CD14-positive monocyte (primary cell): ENCODE measurements around the gene MYBPC2. TPM values are rescaled to one million over a fixed set of nuclear protein-coding genes. Genes with fewer than 3 reads are reported as not detected.

Experiments used
- DNase-seq, 3 donors: peaks; one replicate each; pipeline ENCODE4 v3.0.0-alpha.2; 2011 to 2022
- H2AFZ ChIP-seq: 2 replicates; pipeline ENCODE4 v1.6.0; 2012; ENCODE audit warnings: mild to moderate bottlenecking, low read depth, low read length, inconsistent platforms; ENCODE audit not compliant: insufficient read depth, poor library complexity, severe bottlenecking
- H3K27ac ChIP-seq, 2 donors: 1 replicate in 1 of 2; 2 replicates in 1 of 2; pipeline ENCODE4 v1.5.1; 2012 to 2013; ENCODE audit warnings: low read length in 2 of 2, control low read depth in 1 of 2, inconsistent platforms in 1 of 2, low read depth in 1 of 2, mild to moderate bottlenecking in 1 of 2
- H3K27me3 ChIP-seq, 2 donors: one replicate each; pipeline versions ENCODE4 v1.6.0 to v1.6.1; 2011 to 2013; ENCODE audit warnings: low read length in 2 of 2; ENCODE audit not compliant: control insufficient read depth in 2 of 2, insufficient read depth in 2 of 2
- H3K36me3 ChIP-seq, 2 donors: replicated peaks in 1 of 2; 1 replicate in 1 of 2; 2 replicates in 1 of 2; pipeline versions ENCODE4 v1.5.1 to v1.6.1; 2012 to 2013; ENCODE audit warnings: low read length in 2 of 2, control low read depth in 1 of 2, inconsistent platforms in 1 of 2, mild to moderate bottlenecking in 1 of 2; ENCODE audit not compliant: insufficient read depth in 2 of 2, control insufficient read depth in 1 of 2
- H3K4me1 ChIP-seq, 2 donors: 1 replicate in 1 of 2; 2 replicates in 1 of 2; pipeline versions ENCODE4 v1.5.1 to v1.6.1; 2012 to 2013; ENCODE audit warnings: low read length in 2 of 2, control low read depth in 1 of 2, inconsistent platforms in 1 of 2, mild to moderate bottlenecking in 1 of 2, moderate library complexity in 1 of 2; ENCODE audit not compliant: insufficient read depth in 2 of 2, control insufficient read depth in 1 of 2
- H3K4me2 ChIP-seq: replicated peaks from 2 replicates; pipeline ENCODE3; 2012; ENCODE audit warnings: low read length, moderate library complexity, mild to moderate bottlenecking; ENCODE audit not compliant: poor library complexity, severe bottlenecking; ENCODE audit errors: extremely low read depth
- H3K4me3 ChIP-seq, 3 experiments: fragments of 200-600 bp in 1 of 3; sonication (generic) in 1 of 3; replicated peaks in 1 of 3; 1 replicate in 2 of 3; 2 replicates in 1 of 3; pipeline ENCODE4 v1.5.1; 2011 to 2013; ENCODE audit warnings: low read length in 3 of 3, mild to moderate bottlenecking in 3 of 3, control low read depth in 2 of 3, low read depth in 2 of 3, inconsistent platforms in 1 of 3, moderate library complexity in 1 of 3
- H3K79me2 ChIP-seq: 2 replicates; pipeline ENCODE4 v1.6.0; 2012; ENCODE audit warnings: mild to moderate bottlenecking, control low read depth, inconsistent platforms, low read length, moderate library complexity; ENCODE audit not compliant: insufficient read depth
- H3K9ac ChIP-seq: 2 replicates; pipeline ENCODE4 v1.6.0; 2017; ENCODE audit warnings: low read length, mild to moderate bottlenecking; ENCODE audit not compliant: insufficient read depth, poor library complexity, severe bottlenecking
- H3K9me3 ChIP-seq, 2 donors: replicated peaks in 1 of 2; 1 replicate in 1 of 2; 2 replicates in 1 of 2; pipeline versions ENCODE4 v1.5.1 to v1.6.1; 2012 to 2013; ENCODE audit warnings: low read length in 2 of 2, control low read depth in 1 of 2; ENCODE audit not compliant: control insufficient read depth in 1 of 2, insufficient read depth in 1 of 2
- H4K20me1 ChIP-seq: 2 replicates; pipeline ENCODE4 v1.6.0; 2012; ENCODE audit warnings: mild to moderate bottlenecking, low read length, control low read depth, moderate library complexity; ENCODE audit not compliant: insufficient read depth
- H3K27ac Mint-ChIP-seq, 7 donors: one replicate each; pipeline ENCODE4 v1.8.0; 2020; ENCODE audit warnings: mild to moderate bottlenecking in 7 of 7, mixed read lengths in 7 of 7, moderate library complexity in 6 of 7, inconsistent platforms in 2 of 7
- H3K27me3 Mint-ChIP-seq, 3 donors: one replicate each; pipeline ENCODE4 v1.8.0; 2021 to 2022; ENCODE audit warnings: low read depth in 3 of 3, mild to moderate bottlenecking in 3 of 3, mixed read lengths in 3 of 3, moderate library complexity in 3 of 3, inconsistent platforms in 1 of 3
- H3K36me3 Mint-ChIP-seq, 2 donors: one replicate each; pipeline ENCODE4 v1.8.0; 2020; ENCODE audit warnings: mixed read lengths in 2 of 2, inconsistent platforms in 1 of 2, mild to moderate bottlenecking in 1 of 2
- H3K4me1 Mint-ChIP-seq: one replicate; pipeline ENCODE4 v1.8.0; 2020; ENCODE audit warnings: mild to moderate bottlenecking, mixed read lengths
- H3K4me3 Mint-ChIP-seq, 2 donors: one replicate each; pipeline ENCODE4 v1.8.0; 2020; ENCODE audit warnings: mild to moderate bottlenecking in 2 of 2, mixed read lengths in 2 of 2, moderate library complexity in 1 of 2
- H3K9me3 Mint-ChIP-seq, 7 donors: one replicate each; pipeline ENCODE4 v1.8.0; 2020 to 2022; ENCODE audit warnings: mixed read lengths in 7 of 7, mild to moderate bottlenecking in 6 of 7, moderate library complexity in 6 of 7, inconsistent platforms in 2 of 7
- WGBS: methylation state at CpG from one replicate; pipeline ENCODE4 v1.1.5; 2013; ENCODE audit warnings: missing lambda C conversion rate; ENCODE audit not compliant: insufficient coverage; 5-methylcytosine and 5-hydroxymethylcytosine counted together
- intact Hi-C, 2 donors: fragments of 100-400 bp; cut with micrococcal nuclease; formaldehyde crosslinking; loops; one replicate each; pipeline versions ENCODE4 v1.15.0 to v1.15.1; 2023
- polyA plus RNA-seq, 3 donors: library from polyadenylated mRNA; depleted of rRNA in 1 of 3; unstranded in 2 of 3; stranded (reverse) in 1 of 3; fragments of 300-500 nt in 2 of 3; fragments of >200 nt in 1 of 3; fragmentation: Illumina TruSeq in 2 of 3; gene quantifications; 1 replicate in 2 of 3; 2 replicates in 1 of 3; pipeline ENCODE4 v1.2.3, GENCODE V29; 2012 to 2021
- TF ChIP-seq, protein P1 (sequence below): fragments of 200-600 bp; IDR thresholded peaks from one replicate; pipeline ENCODE4 v1.8.0; 2022; ENCODE audit warnings: antibody characterized with exemption, mild to moderate bottlenecking

The MYBPC2 gene
- polyA plus RNA-seq, 3 donors, result not detected

DNA sequence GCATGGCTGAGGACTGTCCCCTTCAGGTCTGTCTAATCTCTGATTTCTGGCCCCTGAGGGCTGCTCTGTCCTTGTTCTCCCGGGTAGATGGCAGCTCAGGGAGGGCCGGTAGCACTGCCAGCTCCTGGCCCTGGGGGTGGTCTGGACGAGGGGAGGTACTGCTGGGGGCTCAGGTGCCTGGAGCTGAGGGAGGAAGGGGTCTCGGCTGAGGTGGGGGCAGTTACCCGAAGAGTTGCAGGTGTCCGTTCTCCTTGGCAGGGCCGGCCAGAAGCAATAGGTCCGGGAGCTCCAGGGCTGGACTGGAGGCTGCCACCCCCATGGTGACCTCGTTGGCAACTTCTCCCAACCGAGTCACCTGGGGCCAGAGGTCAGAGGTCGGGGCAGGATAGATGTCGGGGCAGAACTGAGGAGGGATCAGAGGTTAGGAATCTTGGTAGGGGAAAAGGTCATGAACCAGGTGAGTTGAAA lies 42.4 kb downstream of the MYBPC2 start:
- Histone ChIP-seq H3K4me3 (no peak overlapping the region), H2AFZ (no peak overlapping the region), H3K9ac (no peak overlapping the region), H3K79me2 (peaks cover 29% of the 10 kb centered on the region), H4K20me1 (peaks cover 27% of the 10 kb centered on the region), H3K4me2 (no peak overlapping the region), H3K9me3 (no peaks in the 10 kb centered on the region), H3K4me1 (peaks cover 11 to 12% of the 10 kb centered on the region in 2 donors), H3K36me3 (peaks cover 14 to 25% of the 10 kb centered on the region in 2 donors), H3K27me3 (no peaks in the 10 kb centered on the region), H3K27ac (no peak overlapping the region)
- H3K27me3 Mint-ChIP-seq, result peaks cover 0 to 8% (median 6%) of the 10 kb centered on the region in 3 donors
- peaks cover 14% of the 10 kb centered on the region for H3K4me1 Mint-ChIP-seq
- TF ChIP-seq, protein P1, sequence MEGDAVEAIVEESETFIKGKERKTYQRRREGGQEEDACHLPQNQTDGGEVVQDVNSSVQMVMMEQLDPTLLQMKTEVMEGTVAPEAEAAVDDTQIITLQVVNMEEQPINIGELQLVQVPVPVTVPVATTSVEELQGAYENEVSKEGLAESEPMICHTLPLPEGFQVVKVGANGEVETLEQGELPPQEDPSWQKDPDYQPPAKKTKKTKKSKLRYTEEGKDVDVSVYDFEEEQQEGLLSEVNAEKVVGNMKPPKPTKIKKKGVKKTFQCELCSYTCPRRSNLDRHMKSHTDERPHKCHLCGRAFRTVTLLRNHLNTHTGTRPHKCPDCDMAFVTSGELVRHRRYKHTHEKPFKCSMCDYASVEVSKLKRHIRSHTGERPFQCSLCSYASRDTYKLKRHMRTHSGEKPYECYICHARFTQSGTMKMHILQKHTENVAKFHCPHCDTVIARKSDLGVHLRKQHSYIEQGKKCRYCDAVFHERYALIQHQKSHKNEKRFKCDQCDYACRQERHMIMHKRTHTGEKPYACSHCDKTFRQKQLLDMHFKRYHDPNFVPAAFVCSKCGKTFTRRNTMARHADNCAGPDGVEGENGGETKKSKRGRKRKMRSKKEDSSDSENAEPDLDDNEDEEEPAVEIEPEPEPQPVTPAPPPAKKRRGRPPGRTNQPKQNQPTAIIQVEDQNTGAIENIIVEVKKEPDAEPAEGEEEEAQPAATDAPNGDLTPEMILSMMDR, result no peak
- H3K9me3 Mint-ChIP-seq, result peaks cover 0 to 15% (median 0%) of the 10 kb centered on the region in 7 donors
- DNase-seq, result no peak
- H3K36me3 Mint-ChIP-seq, result peaks cover 19 to 27% of the 10 kb centered on the region in 2 donors
- H3K4me3 Mint-ChIP-seq, result no peak overlapping the region
- H3K27ac Mint-ChIP-seq, result peak overlapping the region in 5 of 7 donors; percentile 17 to 88 (median 55)
- 96% methylated on average over 11 of the region's 12 CpGs for WGBS
- intact Hi-C loops, result no loop called here

DNA sequence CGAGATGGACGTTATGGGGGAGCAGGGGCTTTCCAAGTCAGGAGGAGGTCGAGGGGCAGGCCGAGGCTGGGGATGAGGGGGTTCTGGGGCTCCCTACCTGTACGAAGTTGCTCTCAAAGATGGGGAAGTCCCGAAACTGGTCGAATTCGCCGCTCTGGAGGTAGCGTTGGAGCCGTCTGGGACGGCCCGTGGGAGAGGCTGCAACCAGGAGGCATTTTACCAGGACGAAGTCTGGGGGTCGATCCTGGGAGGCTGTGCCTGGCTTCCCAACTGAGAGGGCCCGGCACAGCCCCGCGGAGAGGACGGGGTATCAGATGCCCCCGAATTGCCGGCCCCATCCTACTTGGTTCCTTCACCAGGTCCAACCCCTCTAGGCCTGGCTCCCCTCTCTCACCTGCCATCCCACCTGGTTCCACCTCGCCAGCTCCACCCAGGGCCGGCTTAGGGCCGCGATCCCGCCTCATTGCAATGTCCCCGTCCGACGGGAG lies 43.1 kb downstream of the MYBPC2 start:
- Histone ChIP-seq H3K4me3 (peak overlapping the region in 1 of 3 experiments; percentile 98), H3K27ac (no peak overlapping the region), H3K79me2 (peaks cover 29% of the 10 kb centered on the region), H3K9ac (no peak overlapping the region), H3K4me2 (no peak overlapping the region), H3K36me3 (peaks cover 20 to 31% of the 10 kb centered on the region in 2 donors), H3K4me1 (peaks cover 11 to 12% of the 10 kb centered on the region in 2 donors), H3K27me3 (no peaks in the 10 kb centered on the region), H4K20me1 (peaks cover 32% of the 10 kb centered on the region), H3K9me3 (no peaks in the 10 kb centered on the region), H2AFZ (no peak overlapping the region)
- H3K9me3 Mint-ChIP-seq, result peaks cover 0 to 13% (median 0%) of the 10 kb centered on the region in 7 donors
- peaks cover 14% of the 10 kb centered on the region for H3K4me1 Mint-ChIP-seq
- H3K27ac Mint-ChIP-seq, result peak overlapping the region in 6 of 7 donors; percentile 40 to 90 (median 70)
- peaks cover 23 to 34% of the 10 kb centered on the region in 2 donors for H3K36me3 Mint-ChIP-seq
- TF ChIP-seq, protein P1, result no peak
- H3K4me3 Mint-ChIP-seq, result peak overlapping the region; percentile 83 to 98
- intact Hi-C loops, result loop anchor here (1.0 to 2.0 kb wide), 2 partner anchors 35 to 36 kb away; partner anchors contain the start of gene JOSD2 (in 2 of the 2)
- H3K27me3 Mint-ChIP-seq, result peaks cover 0 to 8% (median 6%) of the 10 kb centered on the region in 3 donors
- WGBS, result 81% methylated on average over 24 of the region's 29 CpGs
- no peak for DNase-seq
